ENCODE data around the gene SKP2.
"Not testable (repeated sequence)": the region's sequence is repeated elsewhere in the genome, so short reads cannot be mapped to it uniquely, and the experiment has no call there.

SKP2 gene

GRCh38 chr5:36178524-36178890 is 26.6 kb downstream of the SKP2 start:
- no peak overlapping the region for H2BK15ac ChIP-seq (replicated peaks; ENCODE audit: low read depth)
- H3K36me3 ChIP-seq (ENCODE audit: control insufficient read depth, insufficient read depth, low read length) = peaks cover 3% of the 10 kb centered on the region
- no peak overlapping the region for H3K27ac ChIP-seq (ENCODE audit: low read depth, low read length)
- H3K9ac ChIP-seq (ENCODE audit: low read length) = no peak overlapping the region
- no peak overlapping the region for H2AK5ac ChIP-seq (ENCODE audit: low read length)
- no peaks in the 10 kb centered on the region for H3K4me1 ChIP-seq (ENCODE audit: control insufficient read depth, low read depth, low read length)
- no peak overlapping the region for H3K56ac ChIP-seq (ENCODE audit: low read length)
- no peak overlapping the region for H3K23ac ChIP-seq (ENCODE audit: low read length)
- no peak overlapping the region for H2BK120ac ChIP-seq (ENCODE audit: low read depth, low read length)
- no peak overlapping the region for H2BK5ac ChIP-seq (ENCODE audit: low read length)
- no peaks in the 10 kb centered on the region for H3K79me2 ChIP-seq (ENCODE audit: control insufficient read depth, insufficient read depth, low read length)
- no peak overlapping the region for H3K4me2 ChIP-seq (ENCODE audit: low read length)
- H3K79me1 ChIP-seq (ENCODE audit: low read length) = no peaks in the 10 kb centered on the region
- H3K18ac ChIP-seq (ENCODE audit: low read length) = no peak overlapping the region
- WGBS (ENCODE audit: extremely low coverage, insufficient coverage, low lambda C conversion rate) = no CpG with 5 or more reads among the region's 3 CpGs
- no peak for DNase-seq
- no peak overlapping the region for H3K4me3 ChIP-seq (ENCODE audit: low read length)
- H4K5ac ChIP-seq (ENCODE audit: low read length) = no peak overlapping the region
- no peak overlapping the region for H3K4ac ChIP-seq (ENCODE audit: low read depth, low read length)
- no peak overlapping the region for H4K8ac ChIP-seq (ENCODE audit: low read depth, low read length)
- no peaks in the 10 kb centered on the region for H3K27me3 ChIP-seq (ENCODE audit: insufficient read depth, low read length, poor library complexity)

GRCh38 chr5:36179950-36180349 is 28.0 kb downstream of the SKP2 start:
- WGBS (ENCODE audit: extremely low coverage, insufficient coverage, low lambda C conversion rate) = no CpG with 5 or more reads among the region's 4 CpGs
- Histone ChIP-seq H3K9ac (ENCODE audit: low read length) (no peak overlapping the region), H2BK120ac (ENCODE audit: low read depth, low read length) (no peak overlapping the region), H3K4me2 (ENCODE audit: low read length) (no peak overlapping the region), H3K18ac (ENCODE audit: low read length) (no peak overlapping the region), H3K4me1 (ENCODE audit: control insufficient read depth, low read depth, low read length) (no peaks in the 10 kb centered on the region), H3K27ac (ENCODE audit: low read depth, low read length) (no peak overlapping the region), H3K4me3 (ENCODE audit: low read length) (no peak overlapping the region), H3K79me1 (ENCODE audit: low read length) (no peaks in the 10 kb centered on the region), H3K27me3 (ENCODE audit: insufficient read depth, low read length, poor library complexity) (no peaks in the 10 kb centered on the region), H3K79me2 (ENCODE audit: control insufficient read depth, insufficient read depth, low read length) (no peaks in the 10 kb centered on the region), H3K23ac (ENCODE audit: low read length) (no peak overlapping the region), H2BK5ac (ENCODE audit: low read length) (no peak overlapping the region), H2AK5ac (ENCODE audit: low read length) (no peak overlapping the region), H4K8ac (ENCODE audit: low read depth, low read length) (no peak overlapping the region), H4K5ac (ENCODE audit: low read length) (no peak overlapping the region), H3K36me3 (ENCODE audit: control insufficient read depth, insufficient read depth, low read length) (peaks cover under 1% of the 10 kb centered on the region), H3K56ac (ENCODE audit: low read length) (no peak overlapping the region), H3K4ac (ENCODE audit: low read depth, low read length) (no peak overlapping the region), H2BK15ac (replicated peaks; ENCODE audit: low read depth) (no peak overlapping the region)
- DNase-seq = no peak

GRCh38 chr5:36180556-36181350 is 28.8 kb downstream of the SKP2 start:
- no peaks in the 10 kb centered on the region for H3K79me1 ChIP-seq (ENCODE audit: low read length)
- no peak for DNase-seq
- no peak overlapping the region for H4K5ac ChIP-seq (ENCODE audit: low read length)
- H4K8ac ChIP-seq (ENCODE audit: low read depth, low read length) = no peak overlapping the region
- no peaks in the 10 kb centered on the region for H3K27me3 ChIP-seq (ENCODE audit: insufficient read depth, low read length, poor library complexity)
- H3K56ac ChIP-seq (ENCODE audit: low read length) = no peak overlapping the region
- H3K4me3 ChIP-seq (ENCODE audit: low read length) = no peak overlapping the region
- no peak overlapping the region for H2AK5ac ChIP-seq (ENCODE audit: low read length)
- H3K4ac ChIP-seq (ENCODE audit: low read depth, low read length) = no peak overlapping the region
- no CpG with 5 or more reads among the region's 2 CpGs for WGBS (ENCODE audit: extremely low coverage, insufficient coverage, low lambda C conversion rate)
- no peak overlapping the region for H3K4me2 ChIP-seq (ENCODE audit: low read length)
- H3K9ac ChIP-seq (ENCODE audit: low read length) = no peak overlapping the region
- no peak overlapping the region for H3K18ac ChIP-seq (ENCODE audit: low read length)
- H2BK120ac ChIP-seq (ENCODE audit: low read depth, low read length) = no peak overlapping the region
- no peak overlapping the region for H2BK15ac ChIP-seq (replicated peaks; ENCODE audit: low read depth)
- no peak overlapping the region for H2BK5ac ChIP-seq (ENCODE audit: low read length)
- H3K4me1 ChIP-seq (ENCODE audit: control insufficient read depth, low read depth, low read length) = no peaks in the 10 kb centered on the region
- no peak overlapping the region for H3K23ac ChIP-seq (ENCODE audit: low read length)
- H3K27ac ChIP-seq (ENCODE audit: low read depth, low read length) = no peak overlapping the region
- H3K36me3 ChIP-seq (ENCODE audit: control insufficient read depth, insufficient read depth, low read length) = no peaks in the 10 kb centered on the region
- no peaks in the 10 kb centered on the region for H3K79me2 ChIP-seq (ENCODE audit: control insufficient read depth, insufficient read depth, low read length)

GRCh38 chr5:36181774-36182173 is 29.9 kb downstream of the SKP2 start:
- Histone ChIP-seq H2BK120ac (ENCODE audit: low read depth, low read length) (no peak overlapping the region), H3K56ac (ENCODE audit: low read length) (no peak overlapping the region), H3K4ac (ENCODE audit: low read depth, low read length) (no peak overlapping the region), H3K79me1 (ENCODE audit: low read length) (no peaks in the 10 kb centered on the region), H3K79me2 (ENCODE audit: control insufficient read depth, insufficient read depth, low read length) (no peaks in the 10 kb centered on the region), H3K23ac (ENCODE audit: low read length) (no peak overlapping the region), H3K27ac (ENCODE audit: low read depth, low read length) (no peak overlapping the region), H3K9ac (ENCODE audit: low read length) (no peak overlapping the region), H2AK5ac (ENCODE audit: low read length) (no peak overlapping the region), H4K5ac (ENCODE audit: low read length) (no peak overlapping the region), H2BK15ac (replicated peaks; ENCODE audit: low read depth) (no peak overlapping the region), H3K4me1 (ENCODE audit: control insufficient read depth, low read depth, low read length) (no peaks in the 10 kb centered on the region), H3K18ac (ENCODE audit: low read length) (no peak overlapping the region), H3K4me3 (ENCODE audit: low read length) (no peak overlapping the region), H3K27me3 (ENCODE audit: insufficient read depth, low read length, poor library complexity) (no peaks in the 10 kb centered on the region), H2BK5ac (ENCODE audit: low read length) (no peak overlapping the region), H3K36me3 (ENCODE audit: control insufficient read depth, insufficient read depth, low read length) (no peaks in the 10 kb centered on the region), H3K4me2 (ENCODE audit: low read length) (no peak overlapping the region), H4K8ac (ENCODE audit: low read depth, low read length) (no peak overlapping the region)
- DNase-seq = no peak
- no CpG with 5 or more reads among the region's 2 CpGs for WGBS (ENCODE audit: extremely low coverage, insufficient coverage, low lambda C conversion rate)

- not testable (repeated sequence) for H3K23ac ChIP-seq (ENCODE audit: low read length); H3K4me3 ChIP-seq (ENCODE audit: low read length); H4K8ac ChIP-seq (ENCODE audit: low read depth, low read length); H4K5ac ChIP-seq (ENCODE audit: low read length); H3K18ac ChIP-seq (ENCODE audit: low read length); H2AK5ac ChIP-seq (ENCODE audit: low read length); H3K79me1 ChIP-seq (ENCODE audit: low read length); H3K27ac ChIP-seq (ENCODE audit: low read depth, low read length); H3K79me2 ChIP-seq (ENCODE audit: control insufficient read depth, insufficient read depth, low read length); H3K27me3 ChIP-seq (ENCODE audit: insufficient read depth, low read length, poor library complexity); H3K36me3 ChIP-seq (ENCODE audit: control insufficient read depth, insufficient read depth, low read length); H3K4me2 ChIP-seq (ENCODE audit: low read length); H2BK5ac ChIP-seq (ENCODE audit: low read length); H2BK120ac ChIP-seq (ENCODE audit: low read depth, low read length); H3K56ac ChIP-seq (ENCODE audit: low read length); H3K9ac ChIP-seq (ENCODE audit: low read length); H3K4ac ChIP-seq (ENCODE audit: low read depth, low read length); DNase-seq; H2BK15ac ChIP-seq (replicated peaks; ENCODE audit: low read depth); H3K4me1 ChIP-seq (ENCODE audit: control insufficient read depth, low read depth, low read length)
- WGBS (ENCODE audit: extremely low coverage, insufficient coverage, low lambda C conversion rate) = no CpG with 5 or more reads among the region's 4 CpGs
Observed at GRCh38 chr5:36184408-36184807, 32.5 kb downstream of the SKP2 start.

- no peak overlapping the region for H2BK15ac ChIP-seq (replicated peaks; ENCODE audit: low read depth)
- no peak overlapping the region for H3K18ac ChIP-seq (ENCODE audit: low read length)
- H4K8ac ChIP-seq (ENCODE audit: low read depth, low read length) = no peak overlapping the region
- H3K27me3 ChIP-seq (ENCODE audit: insufficient read depth, low read length, poor library complexity) = no peaks in the 10 kb centered on the region
- H3K56ac ChIP-seq (ENCODE audit: low read length) = no peak overlapping the region
- no peak overlapping the region for H3K4ac ChIP-seq (ENCODE audit: low read depth, low read length)
- no peak overlapping the region for H2BK120ac ChIP-seq (ENCODE audit: low read depth, low read length)
- no peak overlapping the region for H3K4me3 ChIP-seq (ENCODE audit: low read length)
- H3K27ac ChIP-seq (ENCODE audit: low read depth, low read length) = no peak overlapping the region
- no peak overlapping the region for H2AK5ac ChIP-seq (ENCODE audit: low read length)
- DNase-seq = no peak
- H2BK5ac ChIP-seq (ENCODE audit: low read length) = no peak overlapping the region
- no peak overlapping the region for H3K23ac ChIP-seq (ENCODE audit: low read length)
- H4K5ac ChIP-seq (ENCODE audit: low read length) = no peak overlapping the region
- no peak overlapping the region for H3K4me2 ChIP-seq (ENCODE audit: low read length)
- H3K36me3 ChIP-seq (ENCODE audit: control insufficient read depth, insufficient read depth, low read length) = peaks cover 2% of the 10 kb centered on the region
- H3K79me1 ChIP-seq (ENCODE audit: low read length) = no peaks in the 10 kb centered on the region
- H3K79me2 ChIP-seq (ENCODE audit: control insufficient read depth, insufficient read depth, low read length) = no peaks in the 10 kb centered on the region
- no CpG with 5 or more reads among the region's 5 CpGs for WGBS (ENCODE audit: extremely low coverage, insufficient coverage, low lambda C conversion rate)
- H3K4me1 ChIP-seq (ENCODE audit: control insufficient read depth, low read depth, low read length) = no peaks in the 10 kb centered on the region
- H3K9ac ChIP-seq (ENCODE audit: low read length) = no peak overlapping the region
Observed at GRCh38 chr5:36193746-36194145, 41.8 kb downstream of the SKP2 start.
